SW480 (cell line): ENCODE data around the gene UBASH3A.
"Not testable (repeated sequence)": the region's sequence is repeated elsewhere in the genome, so short reads cannot be mapped to it uniquely, and the experiment has no call there.

Experiments
- DNase-seq: peaks from one replicate; pipeline ENCODE4 v3.0.0-alpha.2; 2016; ENCODE audit warnings: low spot score

The UBASH3A gene

DNA sequence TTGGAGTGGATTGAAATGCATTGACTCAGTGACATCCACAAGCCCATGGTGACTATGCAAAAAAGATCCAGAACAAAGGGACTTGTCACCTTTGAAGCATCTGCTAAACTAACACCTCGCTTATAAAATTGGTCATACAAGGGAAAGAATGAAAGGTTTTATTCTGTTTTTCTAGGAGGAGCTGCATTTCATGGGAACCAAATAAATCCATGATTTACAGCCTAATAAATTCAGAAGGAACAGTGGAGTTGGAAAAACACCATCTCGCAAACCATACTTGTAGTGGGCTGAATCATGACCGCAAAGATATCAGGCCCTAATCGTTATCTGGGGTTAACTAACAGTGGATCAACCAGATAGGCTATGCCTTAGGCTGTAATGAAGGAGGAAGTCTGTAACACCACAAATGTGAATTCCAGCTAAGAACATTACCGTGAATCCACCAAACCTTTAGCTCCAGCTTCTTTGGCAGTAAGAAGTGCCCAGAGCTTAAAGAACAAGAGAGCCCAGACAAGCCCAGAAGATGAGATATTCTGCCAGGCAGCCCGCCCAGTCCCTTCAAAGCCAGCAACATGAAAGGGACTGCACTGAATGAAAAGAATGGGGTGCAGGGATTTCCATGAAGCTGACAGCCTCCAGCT lies 64.9 kb downstream of the UBASH3A start:
- DNase-seq: no peak

DNA sequence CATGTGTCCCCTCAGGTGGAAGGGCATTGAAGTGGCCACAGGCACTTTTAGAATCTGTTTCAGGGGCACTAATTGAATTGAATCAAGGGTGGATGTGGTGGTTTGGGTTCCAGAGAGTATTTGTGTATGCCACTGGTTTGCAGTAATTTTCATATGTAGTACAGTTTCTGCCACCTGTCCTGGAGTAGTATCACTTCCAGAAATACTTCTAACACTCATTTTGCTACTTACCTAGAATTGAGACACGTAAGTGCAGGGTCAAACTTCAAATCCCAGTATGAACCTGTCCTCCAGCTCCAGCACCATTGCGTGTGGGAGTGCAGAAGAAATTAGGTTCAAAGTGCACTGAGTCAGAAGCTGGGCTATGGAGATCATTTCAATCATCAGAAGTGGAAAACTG lies 65.6 kb downstream of the UBASH3A start:
- no peak for DNase-seq

DNA sequence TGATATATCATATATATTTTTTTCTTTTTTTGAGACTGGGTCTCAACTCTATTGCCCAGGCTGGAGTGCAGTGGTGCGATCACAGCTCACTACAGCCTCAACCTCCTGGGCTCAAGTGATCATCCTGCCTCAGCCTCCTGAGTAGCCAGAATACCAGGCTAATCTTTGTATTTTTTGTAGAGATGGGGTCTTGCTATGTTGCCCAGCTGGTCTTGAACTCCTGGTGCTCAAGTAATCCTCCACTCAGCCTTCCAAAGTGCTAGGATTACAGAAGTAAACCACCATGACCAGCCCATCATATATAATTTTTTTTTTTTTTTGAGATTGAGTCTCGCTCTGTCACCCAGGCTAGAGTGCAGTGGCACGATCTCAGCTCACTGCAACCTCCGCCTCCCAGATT lies 66.0 kb downstream of the UBASH3A start:
- DNase-seq: not testable (repeated sequence)

DNA sequence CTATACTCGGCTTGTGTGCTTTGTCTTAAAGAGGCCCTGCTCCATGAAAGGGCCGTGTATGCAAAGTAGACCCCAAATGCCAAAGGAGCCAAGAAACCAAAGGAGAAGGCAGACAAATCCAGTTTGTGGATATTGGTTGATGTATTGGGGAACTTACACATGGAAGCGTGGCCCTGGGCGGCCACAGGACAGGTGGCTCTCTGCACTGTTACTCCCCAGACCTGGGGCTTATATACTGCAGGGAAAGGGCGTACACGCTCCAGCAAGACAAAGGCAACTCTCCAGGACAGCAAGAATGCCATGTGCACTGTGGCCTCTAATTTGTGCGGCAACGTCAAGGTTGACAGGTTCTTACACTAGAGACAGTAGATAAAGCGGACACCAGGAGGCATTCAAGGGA lies 67.5 kb downstream of the UBASH3A start:
- no peak for DNase-seq

DNA sequence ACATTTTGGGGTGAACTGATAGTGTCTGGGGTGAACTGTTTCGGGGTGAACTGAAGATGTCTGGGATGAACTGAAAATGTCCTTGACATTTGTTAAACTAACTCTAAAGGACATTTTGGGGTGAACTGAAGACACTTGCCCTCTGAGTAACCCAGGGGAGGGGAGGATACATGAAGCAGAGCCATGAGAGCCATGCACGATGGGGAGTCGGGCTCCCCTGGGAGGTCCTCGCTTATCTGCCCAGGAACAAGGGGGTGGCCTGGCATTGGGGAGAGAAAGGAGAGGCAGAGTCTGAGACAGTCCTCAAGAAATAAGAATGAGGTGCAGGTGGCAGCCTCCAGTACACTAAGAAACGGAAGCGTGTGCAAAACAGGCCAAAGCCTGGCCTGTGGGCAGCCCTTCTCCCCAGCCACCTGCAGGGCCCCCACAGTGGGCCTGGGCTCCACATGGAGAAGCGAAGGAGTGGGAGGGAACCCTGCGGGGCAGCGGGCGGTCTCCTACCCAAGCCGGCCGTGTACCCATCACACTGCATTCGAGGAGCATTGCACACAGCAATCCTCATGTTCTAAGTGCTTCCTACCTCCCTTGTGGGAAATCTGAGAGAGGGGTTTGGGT lies 68.1 kb downstream of the UBASH3A start:
- DNase-seq: no peak

DNA sequence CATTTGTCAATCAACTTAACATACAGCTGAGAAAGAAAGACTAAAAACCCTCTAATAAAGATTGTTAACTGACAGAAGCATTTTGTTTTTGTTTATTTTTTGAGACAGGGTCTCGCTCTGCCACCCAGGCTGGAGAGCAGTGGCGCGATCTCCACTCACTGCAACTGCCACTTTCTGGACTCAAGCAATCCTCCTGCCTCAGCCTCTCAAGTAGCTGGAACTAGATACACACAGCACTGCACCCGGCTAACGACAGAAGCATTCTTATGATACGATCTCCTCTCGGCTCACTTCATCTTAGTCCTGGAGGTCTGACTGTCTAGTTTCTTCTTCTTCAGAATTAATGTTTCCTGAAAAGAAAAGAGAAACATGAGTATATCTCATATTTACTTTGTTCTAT lies 68.8 kb downstream of the UBASH3A start:
- no peak for DNase-seq

DNA sequence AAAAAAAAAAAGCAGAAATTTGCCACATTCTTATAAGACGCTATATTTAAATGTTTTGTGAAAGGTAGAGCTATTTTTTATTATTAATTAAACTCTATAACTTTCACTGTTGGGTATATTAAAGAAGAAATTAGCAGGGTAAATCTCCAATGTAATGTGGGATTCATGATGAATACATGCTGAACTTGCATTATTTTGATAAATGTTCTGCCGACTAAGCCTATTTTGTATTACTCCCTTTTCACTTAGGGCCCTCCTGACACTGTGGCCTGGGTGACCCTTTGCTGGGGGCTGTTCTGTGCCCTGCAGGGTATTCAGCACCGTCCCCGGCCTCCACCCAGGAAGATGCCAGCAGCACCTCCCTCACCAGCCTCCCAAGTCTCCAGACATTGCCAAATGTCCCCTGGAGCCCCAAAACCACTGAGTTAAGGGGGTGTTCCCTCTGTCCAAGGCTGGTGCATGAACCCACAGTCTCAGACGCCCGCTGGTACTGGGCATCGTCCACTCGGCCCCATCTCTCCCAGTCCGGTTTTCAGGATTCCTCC lies 69.9 kb downstream of the UBASH3A start:
- DNase-seq: no peak

DNA sequence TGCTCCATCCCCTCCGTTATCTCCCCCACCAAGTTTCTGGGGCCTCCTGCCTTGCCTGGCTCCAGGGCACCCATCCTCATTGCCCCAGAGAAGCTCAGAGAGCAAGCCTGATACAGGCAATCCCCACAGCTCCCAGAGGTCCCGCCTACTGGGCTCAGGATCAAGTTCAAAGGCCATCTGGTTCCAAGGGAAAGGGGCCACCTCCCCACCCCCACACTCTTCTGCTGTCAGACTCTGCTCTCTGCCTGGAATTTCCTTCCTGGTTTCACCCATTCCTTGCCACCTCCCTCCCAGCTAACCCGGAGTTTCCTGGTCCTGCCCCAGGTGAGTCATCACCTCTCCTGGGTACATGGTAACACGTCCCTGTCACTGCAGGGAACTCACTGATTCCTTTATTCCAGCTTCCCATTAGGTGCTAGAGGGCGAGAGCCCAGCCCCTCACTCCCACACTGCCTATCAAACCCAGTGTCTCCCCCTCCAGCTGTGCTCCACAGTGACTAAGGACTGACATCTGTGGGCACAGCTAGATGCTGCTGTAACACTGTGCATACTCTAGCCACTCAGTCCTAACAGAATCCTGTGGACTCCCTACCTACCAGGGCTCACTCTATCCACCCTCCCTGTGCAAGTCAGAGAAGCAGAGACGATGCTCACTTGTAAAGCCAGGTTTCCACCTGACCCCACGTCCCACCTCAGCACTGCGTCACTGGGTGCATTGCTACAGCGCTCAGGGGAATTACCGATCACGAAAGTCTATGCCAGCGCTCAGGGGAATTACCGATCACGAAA lies 70.5 kb downstream of the UBASH3A start:
- peak; percentile 88 for DNase-seq

DNA sequence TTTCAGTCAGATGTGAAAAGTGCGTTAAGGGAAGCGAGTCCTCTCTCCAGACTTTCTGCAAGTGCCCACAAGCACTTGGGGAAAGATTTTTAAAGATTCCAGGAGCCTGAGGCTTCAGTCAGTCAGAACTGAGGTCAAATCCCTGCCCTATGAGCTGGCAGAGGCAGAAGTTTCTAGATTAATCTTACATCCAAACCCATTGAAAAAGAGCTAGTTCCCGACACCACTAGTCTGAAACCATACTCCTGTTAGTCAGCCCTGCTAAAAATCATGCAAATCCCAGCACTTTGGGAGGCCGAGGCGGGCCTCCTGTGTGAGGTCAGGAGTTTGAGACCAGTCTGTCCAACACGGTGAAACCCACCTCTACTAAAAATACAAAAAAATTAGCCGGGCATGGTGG lies 71.3 kb downstream of the UBASH3A start:
- DNase-seq: no peak

DNA sequence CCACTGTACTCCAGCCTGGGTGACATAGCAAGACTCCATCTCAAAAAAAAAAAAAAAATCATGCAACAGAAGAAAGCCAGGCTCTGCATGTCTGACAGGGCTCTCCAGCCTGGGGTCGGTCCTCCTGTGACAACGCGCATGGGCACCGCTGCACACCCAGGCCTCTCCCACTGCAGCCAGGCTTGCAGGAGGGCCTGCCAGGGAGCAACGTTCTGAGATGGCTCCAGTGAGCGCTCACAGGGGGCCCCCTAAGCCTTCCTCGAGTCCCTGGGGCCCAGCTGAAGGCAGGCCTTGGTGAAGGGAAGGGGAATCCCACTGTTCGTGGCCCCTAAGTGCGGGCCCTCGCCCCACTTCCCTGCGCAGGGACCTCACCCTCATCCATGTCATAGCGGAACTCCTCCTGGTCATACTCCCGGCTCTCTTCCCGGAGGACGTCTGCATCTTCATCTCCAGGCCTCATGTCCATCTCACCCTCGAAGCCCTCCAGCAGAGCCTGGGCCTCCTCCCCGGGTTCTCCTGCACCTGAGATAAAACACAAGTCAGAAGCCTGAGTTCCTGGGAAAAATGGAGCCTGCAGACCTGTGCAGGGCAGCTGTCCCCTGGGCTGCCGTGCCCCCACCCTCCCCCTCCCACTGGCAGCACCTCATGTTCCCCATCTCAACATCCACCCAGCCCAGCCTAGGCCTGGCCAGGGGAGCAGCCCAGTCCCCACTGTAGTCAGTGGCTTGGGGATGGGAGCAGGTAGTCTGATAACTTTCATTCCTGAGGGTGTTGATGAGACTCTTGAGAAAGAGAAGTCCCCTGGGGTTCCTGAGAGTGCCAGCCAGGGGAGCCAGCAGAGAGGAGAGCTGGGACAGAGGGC lies 72.1 kb downstream of the UBASH3A start:
- DNase-seq: no peak

DNA sequence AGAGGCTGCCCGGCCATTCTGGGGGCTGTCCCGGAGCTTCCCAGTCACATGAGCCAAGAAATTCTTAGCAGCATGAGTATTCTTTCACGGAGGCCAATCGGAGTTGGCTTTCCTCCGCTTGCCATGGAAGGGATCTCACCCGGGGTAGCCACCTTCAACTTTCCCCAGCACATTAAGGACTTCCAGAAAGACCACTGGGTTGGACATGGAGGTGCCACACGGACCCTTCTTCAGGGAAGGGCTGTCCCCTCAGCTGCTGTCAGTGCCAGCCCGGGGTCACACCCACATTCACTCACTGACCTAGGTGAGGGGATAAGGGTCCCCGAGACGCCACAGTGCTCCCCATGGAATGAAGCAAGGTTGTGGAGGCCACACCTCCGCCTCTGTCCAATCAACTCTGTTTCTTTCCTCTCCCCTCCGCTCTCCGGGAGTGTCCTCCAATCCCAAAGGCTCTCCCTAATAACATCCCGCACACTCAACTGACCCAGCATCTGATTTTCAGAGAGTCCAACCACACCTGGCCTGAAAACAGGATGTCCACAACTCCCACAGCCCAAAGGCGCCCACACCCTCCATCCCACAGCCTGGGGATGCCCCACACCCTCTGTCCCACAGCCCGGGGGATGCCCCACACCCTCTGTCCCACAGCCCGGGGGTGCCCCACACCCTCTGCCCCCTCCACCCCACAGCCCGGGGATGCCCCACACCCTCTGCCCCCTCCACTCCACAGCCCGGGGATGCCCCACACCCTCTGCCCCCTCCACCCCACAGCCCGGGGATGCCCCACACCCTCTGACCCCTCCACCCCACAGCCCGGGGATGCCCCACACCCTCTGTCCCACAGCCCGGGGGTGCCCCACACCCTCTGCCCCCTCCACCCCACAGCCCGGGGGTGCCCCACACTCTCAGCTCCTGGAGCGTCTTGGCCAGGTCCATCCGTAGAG lies 73.0 kb downstream of the UBASH3A start:
- DNase-seq: no peak

DNA sequence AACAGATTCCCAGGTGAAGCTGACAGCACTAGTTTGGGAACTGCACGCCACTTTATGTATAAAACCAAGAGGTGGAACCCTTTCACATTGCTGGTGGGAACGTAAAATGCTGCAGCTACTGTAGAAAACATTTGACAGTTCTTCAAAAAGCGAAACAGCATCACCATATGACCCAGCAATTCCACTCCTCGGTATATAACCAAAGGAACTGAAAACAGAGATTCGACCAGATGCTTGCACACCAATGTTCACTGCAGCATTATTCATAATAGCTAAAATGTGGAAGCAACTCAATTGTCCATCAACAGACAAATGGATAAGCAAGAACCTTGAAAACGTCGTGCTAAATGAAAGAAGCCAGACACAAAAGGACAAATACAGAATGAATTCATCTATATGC lies 74.8 kb downstream of the UBASH3A start:
- DNase-seq: no peak

DNA sequence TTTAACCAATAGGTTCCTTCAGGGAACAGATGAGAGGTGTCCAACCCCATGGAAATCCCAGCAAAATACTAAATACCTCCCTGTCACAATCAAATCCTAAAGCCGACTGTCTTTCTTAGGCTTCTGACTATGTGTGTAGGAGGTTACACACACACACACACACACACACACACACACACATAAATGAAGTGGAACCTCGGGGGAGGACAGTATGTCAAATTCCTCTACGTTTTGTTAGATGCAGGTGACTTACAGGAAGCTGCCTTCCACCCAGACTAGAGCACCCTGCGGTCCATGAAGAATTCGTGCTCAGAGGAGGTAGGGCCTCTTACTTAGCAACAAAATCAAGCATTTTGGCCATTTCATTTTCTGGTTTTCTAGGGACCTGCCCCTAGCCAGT lies 75.9 kb downstream of the UBASH3A start:
- DNase-seq: no peak

DNA sequence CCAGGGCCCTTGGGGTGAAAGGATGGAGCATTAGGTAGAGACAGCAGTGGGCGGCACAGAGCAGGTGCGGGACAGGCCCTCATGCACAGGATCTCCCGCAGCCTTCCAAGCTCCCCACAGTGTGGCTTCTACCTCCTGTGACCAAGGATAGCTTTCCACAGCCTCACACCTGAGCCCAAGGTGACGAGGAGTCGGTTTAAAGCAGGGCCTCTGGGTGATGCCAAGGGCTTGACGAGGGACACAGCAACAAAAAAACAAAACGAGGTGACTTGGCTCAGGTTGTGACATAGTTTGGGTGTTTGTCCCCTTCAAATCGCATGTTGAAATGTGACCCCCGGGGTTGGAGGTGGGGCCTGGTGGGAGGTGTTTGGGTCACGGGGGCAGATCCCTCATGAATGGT lies 77.0 kb downstream of the UBASH3A start:
- no peak for DNase-seq

DNA sequence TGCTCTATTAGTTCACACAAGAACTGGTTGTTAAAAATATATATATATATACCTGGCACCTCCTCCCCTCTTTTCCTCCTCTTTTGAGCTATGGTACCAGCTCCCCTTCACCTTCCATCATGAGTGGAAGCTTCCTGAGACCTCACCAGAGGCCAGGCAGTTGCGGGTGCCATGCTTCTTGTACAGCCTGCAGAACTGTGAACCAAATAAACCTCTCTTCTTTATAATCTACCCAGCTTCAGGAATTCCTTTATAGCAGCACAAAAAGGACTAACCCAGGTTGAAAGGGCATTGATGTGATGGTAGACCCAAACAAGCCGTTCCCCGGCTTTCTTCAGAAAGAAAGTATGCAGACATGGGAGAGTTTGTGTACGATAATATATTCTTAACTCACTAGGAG lies 77.5 kb downstream of the UBASH3A start:
- no peak for DNase-seq

DNA sequence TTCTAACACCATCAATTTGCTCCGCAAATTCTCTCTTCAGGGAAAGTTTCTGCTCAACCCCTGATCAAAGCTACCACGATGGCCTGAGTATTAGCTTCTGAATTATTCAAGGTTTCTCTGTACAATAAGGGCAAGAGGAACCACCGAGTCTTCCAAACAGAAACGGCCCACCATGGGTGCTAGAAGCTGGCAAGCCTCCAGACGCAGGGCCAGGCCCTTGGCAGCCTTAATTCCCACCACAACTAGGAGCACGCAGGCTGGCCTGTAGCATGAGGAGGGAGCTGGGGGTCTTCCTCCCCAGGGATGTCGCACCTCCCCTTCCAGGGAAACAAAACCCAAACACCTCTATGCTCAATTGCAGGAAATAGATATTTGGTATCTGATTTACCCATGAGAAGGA lies 81.3 kb downstream of the UBASH3A start:
- DNase-seq: no peak

DNA sequence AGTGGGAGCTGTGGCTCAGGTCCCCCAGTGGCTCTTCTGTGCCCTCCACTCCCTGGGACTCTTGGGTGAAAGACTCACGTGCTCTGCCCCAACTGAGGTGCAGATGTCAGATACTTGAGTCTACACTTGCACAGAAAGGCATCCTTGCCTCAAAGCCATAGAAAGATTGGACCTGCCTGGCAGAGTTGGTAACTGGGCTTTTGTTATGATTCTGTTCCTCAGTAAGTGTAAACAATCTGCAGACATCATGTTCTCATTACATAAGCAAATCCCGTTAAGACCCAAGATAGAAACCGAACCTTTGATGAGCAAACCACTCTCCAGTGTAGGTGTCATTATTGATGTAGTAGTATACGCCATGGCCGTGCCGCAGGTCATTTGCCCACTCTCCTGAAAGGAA lies 82.4 kb downstream of the UBASH3A start:
- no peak for DNase-seq

DNA sequence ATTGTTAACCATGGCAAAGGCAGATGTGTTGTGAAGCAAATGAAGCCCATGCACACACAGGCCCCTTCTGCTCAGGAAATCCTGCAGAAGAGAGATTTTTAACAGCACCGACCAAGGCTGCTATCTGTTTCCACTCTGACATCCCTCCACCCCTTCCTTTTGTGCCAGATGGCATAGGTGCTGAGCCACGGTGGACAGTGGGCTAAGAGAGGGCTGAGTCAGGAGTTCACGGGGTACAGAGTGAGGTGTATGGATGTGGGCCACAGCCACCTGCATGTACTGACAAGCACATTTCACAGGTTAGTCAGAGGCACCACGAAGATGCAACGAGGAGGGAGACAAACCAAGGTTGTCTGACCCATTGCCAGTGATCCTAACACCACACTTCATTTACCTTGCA lies 82.8 kb downstream of the UBASH3A start:
- no peak for DNase-seq

DNA sequence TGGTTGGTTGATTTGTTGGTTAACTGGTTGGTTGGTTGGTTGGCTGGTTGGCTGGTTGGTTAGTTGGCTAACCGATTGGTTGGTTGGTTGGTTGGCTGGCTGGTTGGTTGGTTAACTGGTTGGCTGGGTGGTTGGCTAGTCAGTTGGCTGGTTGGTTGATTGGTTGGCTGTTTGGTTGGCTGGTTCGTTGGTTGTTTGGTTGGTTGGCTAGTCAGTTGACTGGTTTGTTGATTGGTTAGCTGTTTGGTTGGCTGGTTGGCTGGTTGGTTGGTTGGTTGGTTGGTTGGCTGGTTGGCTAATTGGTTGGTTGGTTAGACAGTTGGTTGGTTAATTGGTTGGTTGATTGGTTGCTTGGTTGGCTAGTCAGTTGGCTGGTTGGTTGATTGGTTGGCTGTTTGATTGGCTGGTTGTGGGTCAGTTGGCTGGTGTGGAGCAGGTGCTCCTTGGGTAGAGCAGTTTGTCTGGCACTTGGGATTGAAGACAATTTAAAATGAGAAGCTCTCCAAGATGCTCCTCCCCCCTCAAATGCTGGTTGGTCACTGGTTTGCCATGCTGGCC lies 85.4 kb downstream of the UBASH3A start:
- DNase-seq: no peak

DNA sequence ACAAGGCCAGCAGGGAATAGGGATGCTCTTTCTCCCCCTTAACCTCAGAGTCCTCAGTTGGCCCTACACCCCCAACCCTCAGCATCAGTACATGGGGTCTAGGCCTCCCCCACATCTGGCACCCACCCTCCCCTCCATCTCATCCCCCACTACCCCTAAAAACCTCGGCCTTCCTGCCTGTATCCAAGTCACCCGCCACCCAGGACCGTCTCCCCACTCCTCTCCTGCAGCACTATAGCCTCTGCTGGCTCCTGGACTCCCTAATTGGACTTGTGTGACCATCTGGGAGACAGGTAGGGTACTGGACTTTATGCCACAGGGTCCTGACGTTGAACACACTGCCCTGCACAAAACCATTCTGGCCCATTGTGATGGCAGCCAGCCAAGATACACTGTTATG lies 86.3 kb downstream of the UBASH3A start:
- DNase-seq: no peak

DNA sequence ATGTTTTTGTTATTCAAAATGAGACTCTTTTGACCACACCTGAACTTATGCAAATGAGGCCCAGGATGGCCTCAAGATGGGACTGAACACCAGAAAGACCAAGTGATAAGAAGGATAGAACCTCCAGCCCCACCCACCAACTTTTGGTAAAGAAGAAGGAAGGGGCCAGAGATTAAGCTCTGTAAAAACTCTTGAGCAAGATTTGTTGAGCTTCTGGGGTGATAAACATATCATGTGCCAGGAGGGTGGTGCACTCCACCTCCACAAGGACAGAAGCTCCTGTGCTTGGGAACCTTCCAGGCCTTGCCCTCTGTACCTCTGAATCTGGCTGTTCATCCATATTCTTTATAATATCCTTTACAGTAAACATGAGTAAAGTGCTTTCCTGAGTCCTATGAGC lies 87.0 kb downstream of the UBASH3A start:
- no peak for DNase-seq
